ENCODE measurements around the gene ARL6IP5.

- TF ChIP-seq CTCF (IDR thresholded peaks at IDR 0.05) = no peak
- TF ChIP-seq POLR2A (IDR thresholded peaks at IDR 0.05; ENCODE audit: low read depth) = no peak
Measured at GRCh38 chr3:69113536-69113935, 28.8 kb downstream of the ARL6IP5 start.

Data from esophagus muscularis mucosa (tissue), 3 donors.